ENCODE results near the gene KRT2. TPM values are rescaled to one million over a fixed set of nuclear protein-coding genes. Genes with fewer than 3 reads are reported as not detected.
A peak's percentile ranks its signal among the peaks of the same experiment; 100 is the strongest.

KRT2 gene
- total and polyA plus RNA-seq, 2 of the 8 experiments (the other 6 are each of a cell fraction or from before 2014, with no cell fraction given), result not detected

DNA sequence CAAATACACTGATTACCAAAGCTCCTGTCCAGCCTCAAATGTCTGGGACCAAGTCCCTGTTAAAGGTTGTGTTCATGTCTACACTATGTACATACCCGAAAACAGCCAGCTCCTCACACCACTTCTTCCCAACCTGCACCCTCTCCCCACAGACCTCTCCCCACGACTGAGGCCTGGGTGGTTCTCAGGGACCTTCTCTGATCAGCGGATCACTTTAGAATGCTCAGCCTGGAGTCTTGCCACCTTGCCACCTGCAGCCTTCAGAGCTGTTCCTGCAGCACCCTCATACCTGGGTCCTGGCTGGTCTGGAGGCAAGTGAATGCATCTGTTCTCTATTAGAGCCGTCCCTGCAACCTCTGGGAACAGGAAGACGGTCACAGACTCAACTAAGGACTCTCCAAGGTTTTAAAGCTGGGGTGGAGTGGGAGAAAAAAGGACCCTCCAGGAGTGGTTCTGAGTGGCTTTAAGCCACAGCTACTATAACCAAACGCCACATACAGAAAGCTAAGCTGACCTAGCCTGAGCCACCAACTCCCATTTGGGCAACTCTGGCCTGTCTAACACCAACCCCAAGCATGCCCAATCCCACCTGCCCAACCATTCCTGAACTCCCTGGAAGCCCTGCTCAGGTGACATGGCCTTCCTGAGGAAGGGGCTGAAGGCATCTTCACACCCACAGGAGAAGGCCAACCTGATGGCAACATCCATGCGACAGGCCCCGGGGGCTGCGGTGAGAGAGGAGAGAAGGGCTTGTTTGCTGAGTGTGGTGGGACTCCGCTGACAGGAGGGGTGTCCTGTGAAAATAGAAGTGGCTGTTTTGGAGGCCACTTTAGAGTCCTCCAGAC lies 8.6 kb downstream of the KRT2 start:
- Histone ChIP-seq H4K5ac (ENCODE audit: insufficient read length, low read depth, low read length) (no peak overlapping the region), H2BK20ac (ENCODE audit: low read length) (no peak overlapping the region), H4K91ac (replicated peaks; ENCODE audit: insufficient read length, low read length) (no peak overlapping the region), H4K8ac (ENCODE audit: extremely low read depth, insufficient read depth, low read length) (no peak overlapping the region), H3K18ac (ENCODE audit: extremely low read depth, low read length) (no peak overlapping the region), H3K79me1 (ENCODE audit: low read depth, low read length) (no peaks in the 10 kb centered on the region), H2BK5ac (ENCODE audit: low read depth, low read length) (no peak overlapping the region), H3K23ac (ENCODE audit: insufficient read length) (no peak overlapping the region), H4K20me1 (replicated peaks in 1 of 2; ENCODE audit: control insufficient read depth in 1 of 2, insufficient read depth in 2 of 2, low read length in 2 of 2) (no peaks in the 10 kb centered on the region), H3K79me2 (ENCODE audit: control insufficient read depth in 1 of 2, insufficient read depth in 2 of 2, low read length in 2 of 2) (no peaks in the 10 kb centered on the region), H3K23me2 (ENCODE audit: low read depth, low read length) (no peaks in the 10 kb centered on the region), H3K27me3 (replicated peaks in 1 of 4; ENCODE audit: control insufficient read depth in 3 of 4, extremely low read depth in 1 of 4, insufficient read depth in 3 of 4, low read length in 3 of 4) (peaks cover 0 to 5% (median 0%) of the 10 kb centered on the region in 4 experiments; a peak in 1 of 7 replicates), H3K9me3 (ENCODE audit: insufficient read depth in 2 of 2, low read depth in 1 of 2, low read length in 1 of 2) (no peaks in the 10 kb centered on the region), H3K56ac (replicated peaks; ENCODE audit: insufficient read length, low read depth, low read length) (no peak overlapping the region), H3K4me2 (ENCODE audit: insufficient read depth in 1 of 2, low read depth in 2 of 2, low read length in 2 of 2) (no peak overlapping the region), H3K36me3 (ENCODE audit: control insufficient read depth in 2 of 4, insufficient read depth in 4 of 4, low read length in 3 of 4) (no peaks in the 10 kb centered on the region), H2BK15ac (ENCODE audit: low read length) (no peak overlapping the region), H3K9ac (replicated peaks in 1 of 4; ENCODE audit: extremely low read depth in 1 of 4, low read depth in 3 of 4, low read length in 3 of 4) (no peak overlapping the region), H2BK12ac (ENCODE audit: low read depth, low read length) (no peak overlapping the region), H3K14ac (ENCODE audit: insufficient read length) (no peak overlapping the region), H2BK120ac (replicated peaks; ENCODE audit: low read depth, low read length) (no peak overlapping the region), H2AFZ (ENCODE audit: low read length) (no peak overlapping the region), H2AK5ac (ENCODE audit: low read depth, low read length) (no peak overlapping the region), H3K27ac (ENCODE audit: low read depth, low read length) (no peak overlapping the region), H3K4ac (replicated peaks; ENCODE audit: insufficient read length, low read depth, low read length) (no peak overlapping the region), H3K4me3 (ENCODE audit: extremely low read depth in 1 of 4, insufficient read depth in 2 of 4, low read depth in 3 of 4, low read length in 4 of 4) (no peak overlapping the region), H3K4me1 (replicated peaks in 1 of 4; ENCODE audit: control insufficient read depth in 3 of 4, insufficient read depth in 4 of 4, low read length in 3 of 4) (no peaks in the 10 kb centered on the region)
- DNase-seq (ENCODE audit: low read depth in 1 of 2, low spot score in 2 of 2) (peak in 1 of 2 experiments; percentile 4), FAIRE-seq (no peak)
- POLR2A ChIA-PET (ENCODE audit: partially characterized antibody), result no interaction called here
- TF ChIP-seq GABPA (IDR thresholded peaks at IDR 0.05; ENCODE audit: borderline replicate concordance, insufficient read depth, low read length), result no peak
- TF ChIP-seq CBX8 (IDR thresholded peaks at IDR 0.05; ENCODE audit: borderline replicate concordance, low read depth, low read length), result no peak
- CTCF ChIA-PET (ENCODE audit: partially characterized antibody), result interaction anchor here (0.6 to 2.9 kb wide), 13 partner anchors 10 to 230 kb away, joined by 3 to 8 read pairs (median 3); no protein-coding TSS in a partner anchor
- 80% methylated on average over 10 of the region's 10 CpGs; no CpG with 5 or more reads in 1 of the 2 experiments for WGBS, 2 experiments (ENCODE audit: extremely low coverage in 1 of 2, insufficient coverage in 1 of 2, insufficient read length in 1 of 2, insufficient replicate concordance in 2 of 2, low coverage in 1 of 2, low lambda C conversion rate in 2 of 2, missing lambda C conversion rate in 1 of 2)
